ENCODE data around the gene REEP1. TPM values are rescaled to one million over a fixed set of nuclear protein-coding genes. Genes with fewer than 3 reads are reported as not detected.

REEP1 gene
- total and polyA plus RNA-seq, 9 of the 15 experiments (the other 6 are each of a cell fraction or from before 2014, with no cell fraction given): 0.11 to 0.67 (median 0.13) TPM

GRCh38 chr2:86295066-86295465, 42.4 kb downstream of the REEP1 start:
- no peaks in the 10 kb centered on the region for H3K4me1 ChIP-seq (replicated peaks in 1 of 2; ENCODE audit: control insufficient read depth in 2 of 2, insufficient read depth in 2 of 2, low read length in 2 of 2)
- POLR2A ChIA-PET: interaction anchor here (0.6 to 1.9 kb wide), 3 partner anchors 13 to 219 kb away, joined by 3 to 8 read pairs (median 5); no protein-coding TSS in a partner anchor
- H3K4me2 ChIP-seq (ENCODE audit: insufficient read depth, low read length): no peak overlapping the region
- no peak overlapping the region for H3K4me3 ChIP-seq
- CTCF ChIA-PET (ENCODE audit: low intra/inter-chr PET ratio): no interaction called here
- peaks cover 6 to 10% of the 10 kb centered on the region in 2 experiments; a peak in 3 of 5 replicates for H3K27me3 ChIP-seq (ENCODE audit: control insufficient read depth in 2 of 2, insufficient read depth in 2 of 2, low read length in 2 of 2)
- no peaks in the 10 kb centered on the region for H3K9me3 ChIP-seq (replicated peaks; ENCODE audit: control insufficient read depth, insufficient read depth, low read depth, low read length)
- ATAC-seq (no peak), FAIRE-seq (no peak), DNase-seq (ENCODE audit: extremely low read depth in 1 of 4, low spot score in 3 of 4) (no peak)
- 2% methylated on average over 8 of the region's 8 CpGs for whole genome bisulfite sequencing (ENCODE audit: insufficient coverage, low coverage, missing lambda C conversion rate)
- BruUV-seq (replicated peaks): no TSS peak
- no peak overlapping the region for H2AFZ ChIP-seq (ENCODE audit: low read depth, low read length)
- no peaks in the 10 kb centered on the region for H3K36me3 ChIP-seq (ENCODE audit: control insufficient read depth, insufficient read depth, low read length)
- no peaks in the 10 kb centered on the region for H3K9me1 ChIP-seq (ENCODE audit: control insufficient read depth, insufficient read depth, low read length)
- no peak overlapping the region for H3K9ac ChIP-seq (ENCODE audit: insufficient read depth in 1 of 2, low read depth in 2 of 2, low read length in 2 of 2)
- in situ Hi-C loops (cut with MboI): no loop called here
- no peak overlapping the region for H3K27ac ChIP-seq (ENCODE audit: extremely low read depth, low read depth, low read length)
- no peaks in the 10 kb centered on the region for H4K20me1 ChIP-seq (replicated peaks; ENCODE audit: control insufficient read depth, insufficient read depth, low read length)
- H3K79me2 ChIP-seq (ENCODE audit: control insufficient read depth, insufficient read depth, low read length): no peaks in the 10 kb centered on the region
- intact Hi-C loops (cut with micrococcal nuclease): no loop called here
- TF ChIP-seq ZNF316 (IDR thresholded peaks at IDR 0.05) (no peak), MAZ (CRISPR knock-in tag; conservative IDR thresholded peaks at IDR 0.05 in 1 of 2, IDR thresholded peaks at IDR 0.05 in 1 of 2) (no peak), GATAD2B (IDR thresholded peaks at IDR 0.05; ENCODE audit: borderline replicate concordance) (no peak), U2AF1 (optimal IDR thresholded peaks at IDR 0.05; ENCODE audit: low read depth, low read length) (no peak), ETV6 (IDR thresholded peaks at IDR 0.05; ENCODE audit: borderline replicate concordance in 1 of 2, low read depth in 2 of 2, low read length in 1 of 2) (no peak), ETV6 (CRISPR knock-in tag; IDR thresholded peaks at IDR 0.05; ENCODE audit: borderline replicate concordance) (no peak), DACH1 (IDR thresholded peaks at IDR 0.05; ENCODE audit: partially characterized antibody) (no peak), CEBPZ (IDR thresholded peaks at IDR 0.05; ENCODE audit: borderline replicate concordance, low read depth, low read length) (no peak), ZFP30 (CRISPR knock-in tag; IDR thresholded peaks at IDR 0.05; ENCODE audit: borderline replicate concordance) (no peak), NR2F6 (CRISPR knock-in tag; IDR thresholded peaks at IDR 0.05) (no peak), GTF3C2 (IDR thresholded peaks at IDR 0.05; ENCODE audit: borderline replicate concordance, extremely low read depth, insufficient read length) (no peak), CAMTA2 (CRISPR knock-in tag; conservative IDR thresholded peaks at IDR 0.05) (no peak), ID3 (CRISPR knock-in tag; IDR thresholded peaks at IDR 0.05) (no peak), ID3 (tag; IDR thresholded peaks at IDR 0.05) (no peak), ZNF395 (CRISPR knock-in tag; IDR thresholded peaks at IDR 0.05) (no peak)
